Endometrium (tissue), 2 donors: ENCODE data around the gene TTYH3.
"Not testable (repeated sequence)": the region's sequence is repeated elsewhere in the genome, so short reads cannot be mapped to it uniquely, and the experiment has no call there.

ENCODE experiments used
- FAIRE-seq: peaks from 2 replicates; lab custom pipeline; 2012; peaks lifted over from hg19 to GRCh38; lab: Jason Lieb, UNC
- donor health status: control.
- donor health status: control.

Gene TTYH3

GRCh38 chr7:2666155-2666554 lies 34.4 kb downstream of the TTYH3 start:
- FAIRE-seq = no peak

- FAIRE-seq = no peak
Observed at GRCh38 chr7:2666588-2667250, 34.9 kb downstream of the TTYH3 start.

GRCh38 chr7:2667843-2668242 lies 36.1 kb downstream of the TTYH3 start:
- no peak for FAIRE-seq

GRCh38 chr7:2668401-2668800 lies 36.6 kb downstream of the TTYH3 start:
- FAIRE-seq = no peak

GRCh38 chr7:2670171-2670570 lies 38.4 kb downstream of the TTYH3 start:
- FAIRE-seq = no peak

- no peak for FAIRE-seq
Observed at GRCh38 chr7:2670720-2671391, 39.1 kb downstream of the TTYH3 start.

GRCh38 chr7:2673214-2673613 lies 41.4 kb downstream of the TTYH3 start:
- not testable (repeated sequence) for FAIRE-seq

- no peak for FAIRE-seq
Observed at GRCh38 chr7:2673934-2674333, 42.1 kb downstream of the TTYH3 start.

GRCh38 chr7:2675256-2675764 lies 43.5 kb downstream of the TTYH3 start:
- FAIRE-seq = no peak

- FAIRE-seq = not testable (repeated sequence)
Observed at GRCh38 chr7:2676576-2676975, 44.8 kb downstream of the TTYH3 start.

GRCh38 chr7:2678454-2678853 lies 46.7 kb downstream of the TTYH3 start:
- not testable (repeated sequence) for FAIRE-seq

GRCh38 chr7:2679135-2680127 lies 47.6 kb downstream of the TTYH3 start:
- FAIRE-seq = not testable (repeated sequence)

- FAIRE-seq = no peak
Observed at GRCh38 chr7:2680256-2680655, 48.5 kb downstream of the TTYH3 start.

GRCh38 chr7:2680792-2681490 lies 49.2 kb downstream of the TTYH3 start:
- no peak for FAIRE-seq

- no peak for FAIRE-seq
Observed at GRCh38 chr7:2681929-2682799, 50.4 kb downstream of the TTYH3 start.

- FAIRE-seq = no peak
Observed at GRCh38 chr7:2684501-2684900, 52.7 kb downstream of the TTYH3 start.

GRCh38 chr7:2686101-2686500 lies 54.3 kb downstream of the TTYH3 start:
- no peak for FAIRE-seq

GRCh38 chr7:2687338-2687869 lies 55.6 kb downstream of the TTYH3 start:
- FAIRE-seq = no peak

GRCh38 chr7:2687881-2688318 lies 56.1 kb downstream of the TTYH3 start, which contains the start of gene AMZ1:
TSS of gene AMZ1 (plus strand) at chr7:2688202. CDS start at chr7:2700452, 12,250 bp downstream.
- no peak for FAIRE-seq
